SK-N-MC (cell line): Measurements from ENCODE around the gene PDLIM5.

Source experiments
- EZH2 ChIP-seq: fragments of 200-600 bp; sonication (generic); IDR thresholded peaks from one replicate; pipeline ENCODE4 v1.6.1; 2017; ENCODE audit warnings: antibody characterized with exemption
- FOXP2 ChIP-seq: optimal IDR thresholded peaks from 2 replicates; pipeline ENCODE3; 2011; ENCODE audit warnings: mild to moderate bottlenecking, moderate library complexity; ENCODE audit not compliant: insufficient read depth; ENCODE audit errors: extremely low read length, control extremely low read depth
- POLR2AphosphoS5 ChIP-seq: IDR thresholded peaks from 2 replicates; pipeline ENCODE4 v1.6.1; 2012; ENCODE audit warnings: mild to moderate bottlenecking, low read depth, low read length, borderline replicate concordance

DNA sequence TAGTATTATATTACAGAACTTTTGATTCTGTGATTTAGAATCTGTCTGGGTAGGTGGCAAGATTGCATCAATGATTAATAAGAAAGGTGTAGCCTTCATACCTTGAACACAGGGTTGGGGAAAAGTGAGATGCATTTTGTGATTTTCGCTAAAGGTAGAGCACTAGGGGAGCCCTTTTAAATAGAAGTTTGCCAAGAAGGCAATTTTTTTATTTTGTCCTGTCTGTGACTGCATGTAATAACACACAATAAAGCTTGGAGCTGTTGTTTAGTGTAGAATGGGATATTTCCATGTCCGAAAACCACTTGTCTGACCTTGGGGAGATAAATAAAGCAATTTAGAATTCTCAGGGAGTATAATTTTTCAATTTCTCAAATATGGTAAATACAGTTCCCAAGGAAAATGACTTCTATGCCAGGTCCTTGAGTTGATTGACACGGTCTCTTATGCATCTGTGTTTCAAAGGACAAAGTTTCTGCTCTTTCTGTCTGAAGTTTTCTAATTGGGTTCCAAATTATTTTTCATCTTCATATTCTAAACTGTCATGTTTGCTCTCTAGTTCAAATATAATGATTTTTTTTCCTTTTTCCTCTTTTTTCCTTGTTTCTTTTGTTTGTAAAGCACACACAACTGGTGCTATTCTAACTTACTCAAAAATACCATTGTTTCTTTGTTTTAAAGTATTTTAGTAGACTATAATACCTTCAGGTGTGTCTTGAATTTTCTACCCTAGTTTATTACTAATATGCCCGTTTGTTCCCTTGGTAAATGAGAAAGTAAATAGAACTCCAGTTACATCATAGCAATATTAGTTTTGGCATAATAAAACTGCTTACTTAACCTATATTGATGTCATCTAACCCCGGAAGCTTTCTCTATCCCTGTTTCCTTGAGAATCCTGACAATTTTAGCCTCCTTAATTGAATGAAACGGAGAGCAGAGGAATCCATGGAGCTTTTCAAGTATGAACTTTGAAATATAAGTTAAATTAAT lies 218.2 kb downstream of the PDLIM5 start:
- TF ChIP-seq POLR2AphosphoS5 (no peak), EZH2 (no peak), FOXP2 (no peak)
